Stomach (tissue), 9 donors: ENCODE data around the gene NRCAM. TPM values are rescaled to one million over a fixed set of nuclear protein-coding genes. Genes with fewer than 3 reads are reported as not detected.

ENCODE experiments used
- DNase-seq, 2 donors: peaks; one replicate each; pipeline versions ENCODE4 v3.0.0 to v3.0.0-alpha.2; 2013 to 2019
- H3K27ac ChIP-seq, 5 donors: fragments of 200-600 bp in 4 of 5; sonication (generic) in 4 of 5; one replicate each; pipeline ENCODE4 v1.5.1; 2013 to 2019; ENCODE audit warnings: mild to moderate bottlenecking in 1 of 5, moderate library complexity in 1 of 5
- H3K27me3 ChIP-seq, 3 donors: fragments of 200-600 bp; sonication (generic); one replicate each; pipeline ENCODE4 v1.5.1; 2017 to 2019; ENCODE audit warnings: mixed run types in 1 of 3
- H3K36me3 ChIP-seq, 4 donors: fragments of 200-600 bp; sonication (generic); 1 replicate in 3 of 4; 2 replicates in 1 of 4; pipeline ENCODE4 v1.5.1; 2016 to 2019
- H3K4me1 ChIP-seq, 4 donors: fragments of 200-600 bp; sonication (generic); one replicate each; pipeline ENCODE4 v1.5.1; 2016 to 2019
- H3K4me3 ChIP-seq, 4 donors: fragments of 200-600 bp; sonication (generic) in 3 of 4; one replicate each; pipeline ENCODE4 v1.5.1; 2016 to 2019; ENCODE audit warnings: mild to moderate bottlenecking in 1 of 4
- H3K9me3 ChIP-seq, 4 donors: fragments of 200-600 bp; sonication (generic); one replicate each; pipeline ENCODE4 v1.5.1; 2016 to 2019
- CTCF ChIP-seq, 7 experiments: fragments of 450-650 bp in 4 of 7; fragments of 200-600 bp in 3 of 7; sonication (generic) in 3 of 7; IDR thresholded peaks; one replicate each; pipeline ENCODE4 v1.5.1; 2016 to 2019; ENCODE audit warnings: antibody characterized with exemption in 7 of 7, control low read depth in 2 of 7, mild to moderate bottlenecking in 1 of 7
- EP300 ChIP-seq: sonication (generic); formaldehyde crosslinking; IDR thresholded peaks from one replicate; pipeline ENCODE4 v1.6.1; 2017; ENCODE audit warnings: antibody characterized with exemption
- POLR2A ChIP-seq, 4 donors: fragments of 450-650 bp; IDR thresholded peaks; one replicate each; pipeline ENCODE4 v1.6.1; 2016; ENCODE audit warnings: antibody characterized with exemption in 4 of 4, control low read depth in 2 of 4, mild to moderate bottlenecking in 1 of 4, moderate library complexity in 1 of 4
- POLR2AphosphoS5 ChIP-seq, 3 donors: sonication (generic); formaldehyde crosslinking; IDR thresholded peaks; one replicate each; pipeline ENCODE4 v1.6.1; 2016; ENCODE audit warnings: antibody characterized with exemption in 3 of 3
- WGBS, 5 donors: extraction: QIAGEN DNeasy Blood & Tissue Kit in 3 of 5; methylation state at CpG; one replicate each; pipeline versions ENCODE4 v1.1.5 to v1.1.7; 2013 to 2018; 5-methylcytosine and 5-hydroxymethylcytosine counted together
- intact Hi-C: fragments of 100-400 bp; cut with DNase I; formaldehyde crosslinking; loops from one replicate; pipeline ENCODE4 v1.15.1; 2023; ENCODE audit warnings: low total_unique reads
- polyA plus RNA-seq, 3 donors: library from polyadenylated mRNA; stranded (reverse); fragments of 200-250 nt; gene quantifications; one replicate each; pipeline ENCODE4 v1.2.3, GENCODE V29; 2013
- total RNA-seq, 5 donors: library from RNA; depleted of rRNA; stranded (reverse); fragments of >200 nt; gene quantifications; one replicate each; pipeline versions ENCODE4 v1.1.0 to v1.2.3, GENCODE V29; 2014 to 2016
- donor health status: healthy with polysubstance abuse.
- donor health status: Bipolar disorder and iron deficiency.
- donor health status: healthy.

The NRCAM gene
- total and polyA plus RNA-seq, 8 donors, result 1.2 to 9.4 (median 2.3) TPM

DNA sequence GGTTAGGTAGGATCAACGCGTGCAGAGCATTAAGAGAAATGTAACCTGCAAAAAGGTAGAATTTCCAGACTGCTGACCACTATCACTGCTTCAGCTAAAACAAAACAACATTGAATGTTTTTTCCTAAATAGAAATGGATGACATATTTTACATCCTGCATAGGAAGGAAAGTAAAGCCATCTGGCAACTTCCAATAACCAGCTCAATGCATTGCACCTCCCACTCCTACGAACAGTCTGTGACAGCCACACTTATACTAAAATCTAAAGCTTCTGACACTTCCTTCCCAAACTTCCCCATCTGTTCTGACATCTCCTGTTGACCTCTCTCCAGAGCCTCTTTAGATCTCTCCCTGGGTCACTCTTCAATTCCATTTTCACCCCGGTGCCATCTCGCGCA, 47.1 kb downstream of the NRCAM start:
- no peak overlapping the region for H3K27ac ChIP-seq
- no peak for DNase-seq
- H3K27me3 ChIP-seq, result no peaks in the 10 kb centered on the region
- TF ChIP-seq CTCF (IDR thresholded peaks at IDR 0.05), result no peak
- H3K4me3 ChIP-seq, result no peak overlapping the region
- intact Hi-C loops, result no loop called here
- WGBS, 5 donors, result 86 to 96% (median 94%) methylated on average over 6 of the region's 6 CpGs
- H3K36me3 ChIP-seq, result no peaks in the 10 kb centered on the region
- H3K9me3 ChIP-seq, result no peaks in the 10 kb centered on the region
- no peaks in the 10 kb centered on the region for H3K4me1 ChIP-seq

DNA sequence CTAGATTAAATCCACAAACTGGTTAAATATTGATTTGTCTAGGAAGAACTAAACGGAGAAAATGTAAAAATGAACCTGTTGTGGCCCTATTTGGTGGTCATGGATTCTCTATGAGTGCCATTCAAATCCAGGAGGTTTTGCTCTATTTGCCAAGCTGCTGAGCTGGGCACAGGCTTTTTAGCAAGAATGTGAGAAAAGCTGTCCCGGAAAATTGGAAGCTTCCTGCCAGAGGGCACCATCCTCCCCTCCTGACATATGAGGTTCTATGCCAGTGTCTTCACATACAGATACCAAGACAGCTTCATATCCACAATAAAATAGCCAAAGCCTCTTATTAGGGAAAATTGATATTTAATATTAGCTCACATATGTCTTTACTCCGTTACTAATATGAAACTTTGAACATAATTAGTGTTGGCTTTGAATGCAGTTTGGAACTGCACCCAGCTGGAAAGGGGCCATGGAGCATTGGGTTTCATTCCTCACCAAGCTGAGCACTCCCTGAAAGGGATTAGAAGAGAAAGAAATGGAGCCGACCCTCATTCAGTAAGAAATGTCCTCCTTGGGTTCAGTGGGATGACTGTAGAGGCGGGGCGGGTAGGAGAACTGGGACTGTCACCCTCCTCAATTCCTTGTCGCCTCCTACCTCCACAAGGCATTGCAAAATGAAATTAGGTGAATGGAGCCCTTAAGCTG, 47.8 kb downstream of the NRCAM start:
- H3K27ac ChIP-seq, result no peak overlapping the region
- H3K9me3 ChIP-seq, result no peaks in the 10 kb centered on the region
- 57 to 73% (median 70%) methylated on average over 7 of the region's 7 CpGs for WGBS, 5 donors
- H3K36me3 ChIP-seq, result no peaks in the 10 kb centered on the region
- no peak for TF ChIP-seq POLR2AphosphoS5 (IDR thresholded peaks at IDR 0.05)
- no peak for TF ChIP-seq POLR2A (IDR thresholded peaks at IDR 0.05)
- TF ChIP-seq CTCF (IDR thresholded peaks at IDR 0.05), result no peak
- no peak for TF ChIP-seq EP300
- H3K27me3 ChIP-seq, result no peaks in the 10 kb centered on the region
- H3K4me3 ChIP-seq, result no peak overlapping the region
- no peak for DNase-seq
- intact Hi-C loops, result no loop called here
- no peaks in the 10 kb centered on the region for H3K4me1 ChIP-seq

DNA sequence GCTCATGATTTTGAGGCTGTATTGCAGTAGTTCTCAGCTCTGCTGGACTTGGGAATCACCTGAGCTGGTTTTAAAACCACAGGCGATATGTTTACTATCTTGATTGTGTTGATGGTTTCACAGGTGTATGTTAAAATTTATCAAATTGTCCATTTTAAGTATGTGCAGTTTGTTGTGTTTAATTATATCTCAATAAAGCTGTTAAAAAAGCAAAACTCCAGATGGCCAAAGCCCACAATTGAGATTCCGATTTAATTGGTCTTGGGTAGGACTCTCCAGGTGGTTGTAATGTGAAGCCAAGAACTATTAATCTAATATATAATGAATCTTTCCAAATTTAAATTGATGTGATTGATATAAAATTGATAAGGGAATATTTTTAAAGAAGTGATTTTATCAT, 48.6 kb downstream of the NRCAM start:
- Histone ChIP-seq H3K4me1 (no peaks in the 10 kb centered on the region), H3K36me3 (no peaks in the 10 kb centered on the region), H3K4me3 (no peak overlapping the region), H3K27ac (no peak overlapping the region), H3K9me3 (no peaks in the 10 kb centered on the region), H3K27me3 (no peaks in the 10 kb centered on the region)
- 84 to 93% (median 87%) methylated on average over 2 of the region's 2 CpGs for WGBS, 5 donors
- TF ChIP-seq EP300 (no peak), POLR2A (IDR thresholded peaks at IDR 0.05) (no peak), CTCF (IDR thresholded peaks at IDR 0.05) (no peak), POLR2AphosphoS5 (IDR thresholded peaks at IDR 0.05) (no peak)
- no peak for DNase-seq
- intact Hi-C loops, result no loop called here

- no peak for DNase-seq
- no peak for TF ChIP-seq POLR2AphosphoS5 (IDR thresholded peaks at IDR 0.05)
- TF ChIP-seq EP300, result no peak
- TF ChIP-seq CTCF (IDR thresholded peaks at IDR 0.05), result no peak
- no peak for TF ChIP-seq POLR2A (IDR thresholded peaks at IDR 0.05)
- H3K4me3 ChIP-seq, result no peak overlapping the region
- no peaks in the 10 kb centered on the region for H3K4me1 ChIP-seq
- no peaks in the 10 kb centered on the region for H3K36me3 ChIP-seq
- H3K27ac ChIP-seq, result no peak overlapping the region
- WGBS, 5 donors, result 73 to 89% (median 85%) methylated on average over 1 of the region's 1 CpG
- H3K27me3 ChIP-seq, result no peaks in the 10 kb centered on the region
- no peaks in the 10 kb centered on the region for H3K9me3 ChIP-seq
- intact Hi-C loops, result no loop called here
These were observed 49.9 kb downstream of the NRCAM start for GRCh38 chr7:108406222-108406890.
